ENCODE measurements around the gene RASL10A. TPM values are rescaled to one million over a fixed set of nuclear protein-coding genes. Genes with fewer than 3 reads are reported as not detected.

The RASL10A gene
- total RNA-seq, 1 experiment from 2014 or later = not detected

DNA sequence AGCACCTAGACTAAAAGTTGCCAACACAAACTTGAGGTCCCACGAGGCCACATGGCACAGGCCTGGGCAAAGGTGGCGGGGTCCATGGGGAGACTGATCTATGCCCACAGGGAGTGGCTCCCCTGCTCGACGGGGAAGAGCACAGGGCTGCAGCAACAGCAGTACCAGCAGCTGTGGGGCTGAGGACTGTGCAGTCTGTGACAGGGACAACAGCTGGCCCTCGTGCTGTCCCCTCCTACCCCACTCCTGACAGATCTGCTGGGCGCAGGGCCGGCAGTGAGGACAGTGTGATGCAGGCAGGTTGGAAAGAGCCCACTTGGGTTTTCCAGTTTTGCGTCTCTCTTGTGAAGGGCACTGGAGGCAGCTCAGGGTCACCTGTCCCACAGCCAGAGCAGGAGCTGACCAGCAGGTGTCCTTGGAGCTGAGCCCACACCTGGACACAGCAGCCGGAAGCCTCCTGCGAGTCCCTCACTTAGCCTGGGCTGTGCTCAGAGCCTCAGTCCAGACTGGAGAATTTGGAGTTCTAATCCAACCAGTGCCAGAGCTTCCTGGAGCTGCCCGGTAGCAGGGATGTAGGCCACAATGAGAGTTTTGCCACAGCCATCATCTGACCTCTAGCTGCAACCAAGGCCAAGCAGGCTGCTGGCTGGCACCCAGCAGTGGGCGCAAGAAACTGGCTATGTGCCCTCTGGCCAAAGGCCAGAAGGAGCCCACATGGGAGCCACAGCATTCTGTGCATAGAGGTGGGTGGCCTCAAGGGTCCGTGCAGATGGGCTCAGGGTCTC, 12.6 kb downstream of the RASL10A start:
- Histone ChIP-seq H3K4me2 (no peak overlapping the region), H3K36me3 (ENCODE audit: low read depth) (peaks cover 17% of the 10 kb centered on the region; the same call in 1 of the 2 replicates), H3K9me3 (ENCODE audit: insufficient read depth, low read depth) (no peaks in the 10 kb centered on the region), H3K4me1 (replicated peaks; ENCODE audit: insufficient read depth) (peaks cover 5% of the 10 kb centered on the region; the same call in 1 of the 2 replicates), H3F3A (ENCODE audit: insufficient read depth, low read depth) (peaks cover 67% of the 10 kb centered on the region), H3K9me2 (ENCODE audit: insufficient read depth) (no peaks in the 10 kb centered on the region), H4K20me1 (ENCODE audit: insufficient read depth) (peaks cover 35% of the 10 kb centered on the region), H2AFZ (no peak overlapping the region), H3K27ac (no peak overlapping the region), H3K4me3 (no peak overlapping the region), H3K27me3 (ENCODE audit: insufficient read depth, low read depth) (no peaks in the 10 kb centered on the region), H3K79me2 (ENCODE audit: low read depth) (0 out of 2 replicates have a peak, but pooled peaks cover 6% of the 10 kb centered on the region)
- intact Hi-C loops (cut with micrococcal nuclease; ENCODE audit: unreplicated experiment) = loop anchor here (10.0 kb wide), 1 partner anchor 82 kb away; the partner anchor contains the start of gene AP1B1
- DNase-seq = no peak
- CTCF ChIA-PET = interaction anchor here (0.6 kb wide), 1 partner anchor 35 kb away, joined by 6 read pairs; the partner anchor contains the start of genes EWSR1 and RHBDD3
- POLR2A ChIA-PET (ENCODE audit: unreplicated experiment) = no interaction called here
- TF ChIP-seq EZH2 (IDR thresholded peaks at IDR 0.05; ENCODE audit: low read depth) = no peak
- BruUV-seq (replicated peaks) = no TSS peak

DNA sequence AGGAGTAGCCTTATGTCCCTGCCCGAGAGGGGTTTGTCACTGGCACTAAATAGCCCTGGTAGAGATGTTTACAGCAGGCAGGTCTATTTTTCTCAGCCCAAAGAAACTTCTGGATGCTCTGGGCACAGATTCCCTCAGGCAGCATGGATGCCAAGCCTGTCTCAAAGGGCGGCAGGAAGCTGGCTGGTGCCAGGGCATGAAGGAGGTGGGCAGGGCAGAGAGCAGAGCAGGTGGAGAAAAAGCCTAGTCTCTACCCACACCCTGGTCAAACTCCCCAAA, 13.2 kb downstream of the RASL10A start:
- TF ChIP-seq EZH2 (IDR thresholded peaks at IDR 0.05; ENCODE audit: low read depth) (no peak), CTCF (conservative IDR thresholded peaks at IDR 0.05) (no peak)
- Histone ChIP-seq H3K9me2 (ENCODE audit: insufficient read depth) (no peaks in the 10 kb centered on the region), H3K4me1 (replicated peaks; ENCODE audit: insufficient read depth) (peaks cover under 1% of the 10 kb centered on the region; the same call in 1 of the 2 replicates), H3F3A (ENCODE audit: insufficient read depth, low read depth) (peaks cover 72% of the 10 kb centered on the region), H4K20me1 (ENCODE audit: insufficient read depth) (peaks cover 41% of the 10 kb centered on the region), H3K4me2 (no peak overlapping the region), H3K79me2 (ENCODE audit: low read depth) (0 out of 2 replicates have a peak, but pooled peaks cover under 1% of the 10 kb centered on the region), H3K27ac (no peak overlapping the region), H3K27me3 (ENCODE audit: insufficient read depth, low read depth) (no peaks in the 10 kb centered on the region), H3K4me3 (no peak overlapping the region), H2AFZ (no peak overlapping the region), H3K36me3 (ENCODE audit: low read depth) (peaks cover 17% of the 10 kb centered on the region; the same call in 1 of the 2 replicates), H3K9me3 (ENCODE audit: insufficient read depth, low read depth) (no peaks in the 10 kb centered on the region)
- DNase-seq = no peak
- no TSS peak for BruUV-seq (replicated peaks)
- CTCF ChIA-PET = no interaction called here
- intact Hi-C loops (cut with micrococcal nuclease; ENCODE audit: unreplicated experiment) = loop anchor here (10.0 kb wide), 1 partner anchor 82 kb away; the partner anchor contains the start of gene AP1B1
- POLR2A ChIA-PET (ENCODE audit: unreplicated experiment) = no interaction called here

DNA sequence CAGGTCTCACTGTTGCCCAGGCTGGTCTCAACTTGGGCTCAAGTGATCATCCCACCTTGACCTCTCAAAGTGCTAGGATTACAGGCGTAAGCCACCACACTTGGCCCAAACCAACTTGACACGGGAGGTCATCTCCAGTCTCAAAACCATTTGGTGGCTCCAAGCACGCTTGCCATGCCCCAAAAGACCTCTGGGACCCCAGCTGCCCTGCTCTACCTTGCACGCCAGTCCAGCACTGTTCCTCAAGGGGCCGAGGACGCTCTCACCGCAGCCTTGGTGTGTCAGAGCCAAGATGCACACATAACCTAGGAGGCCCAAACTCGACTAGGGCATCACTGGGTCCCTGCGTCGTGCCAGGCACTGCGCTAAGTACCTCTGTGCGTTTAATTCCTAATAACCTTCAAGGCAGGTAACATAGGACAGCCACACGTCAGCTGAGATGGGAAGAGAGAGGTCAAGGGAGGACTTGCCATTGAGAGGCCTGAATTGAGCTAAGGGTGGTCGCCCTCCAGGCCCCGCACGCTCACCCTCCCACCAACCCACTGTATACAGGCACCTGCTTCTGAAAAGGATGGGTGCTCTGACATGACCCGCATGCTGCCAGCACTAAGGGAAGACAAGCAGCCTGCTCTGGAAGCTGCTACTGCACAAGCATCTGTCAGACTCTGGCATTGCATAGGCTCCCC, 13.6 kb downstream of the RASL10A start:
- Histone ChIP-seq H3K79me2 (ENCODE audit: low read depth) (no peaks in the 10 kb centered on the region), H3K9me3 (ENCODE audit: insufficient read depth, low read depth) (no peaks in the 10 kb centered on the region), H3F3A (ENCODE audit: insufficient read depth, low read depth) (peaks cover 77% of the 10 kb centered on the region), H3K36me3 (ENCODE audit: low read depth) (peaks cover 17% of the 10 kb centered on the region; the same call in 1 of the 2 replicates), H3K4me2 (no peak overlapping the region), H3K4me3 (no peak overlapping the region), H4K20me1 (ENCODE audit: insufficient read depth) (peaks cover 45% of the 10 kb centered on the region), H3K9me2 (ENCODE audit: insufficient read depth) (no peaks in the 10 kb centered on the region), H3K27ac (no peak overlapping the region), H2AFZ (no peak overlapping the region), H3K27me3 (ENCODE audit: insufficient read depth, low read depth) (no peaks in the 10 kb centered on the region), H3K4me1 (replicated peaks; ENCODE audit: insufficient read depth) (no peaks in the 10 kb centered on the region)
- POLR2A ChIA-PET (ENCODE audit: unreplicated experiment) = no interaction called here
- CTCF ChIA-PET = no interaction called here
- BruUV-seq (replicated peaks) = TSS peak; percentile 7
- TF ChIP-seq CTCF (conservative IDR thresholded peaks at IDR 0.05) (no peak), EZH2 (IDR thresholded peaks at IDR 0.05; ENCODE audit: low read depth) (no peak)
- DNase-seq = no peak
- intact Hi-C loops (cut with micrococcal nuclease; ENCODE audit: unreplicated experiment) = loop anchor here (10.0 kb wide), 1 partner anchor 83 kb away; the partner anchor contains the start of gene AP1B1

All from PC-9 (cell line).